Stimulated activated CD8-positive, alpha-beta memory T cell treated with anti-CD3 and anti-CD28 coated beads, Interleukin-7, amount 100 ng/mL, for 24 hours (primary cell): Measurements from ENCODE around the gene FGF21.
"Not testable (repeated sequence)": the region's sequence is repeated elsewhere in the genome, so short reads cannot be mapped to it uniquely, and the experiment has no call there.

Source experiments
- DNase-seq: peaks from one replicate; pipeline ENCODE4 v3.0.0-alpha.2; 2020; ENCODE audit warnings: low read depth

FGF21 gene

DNA sequence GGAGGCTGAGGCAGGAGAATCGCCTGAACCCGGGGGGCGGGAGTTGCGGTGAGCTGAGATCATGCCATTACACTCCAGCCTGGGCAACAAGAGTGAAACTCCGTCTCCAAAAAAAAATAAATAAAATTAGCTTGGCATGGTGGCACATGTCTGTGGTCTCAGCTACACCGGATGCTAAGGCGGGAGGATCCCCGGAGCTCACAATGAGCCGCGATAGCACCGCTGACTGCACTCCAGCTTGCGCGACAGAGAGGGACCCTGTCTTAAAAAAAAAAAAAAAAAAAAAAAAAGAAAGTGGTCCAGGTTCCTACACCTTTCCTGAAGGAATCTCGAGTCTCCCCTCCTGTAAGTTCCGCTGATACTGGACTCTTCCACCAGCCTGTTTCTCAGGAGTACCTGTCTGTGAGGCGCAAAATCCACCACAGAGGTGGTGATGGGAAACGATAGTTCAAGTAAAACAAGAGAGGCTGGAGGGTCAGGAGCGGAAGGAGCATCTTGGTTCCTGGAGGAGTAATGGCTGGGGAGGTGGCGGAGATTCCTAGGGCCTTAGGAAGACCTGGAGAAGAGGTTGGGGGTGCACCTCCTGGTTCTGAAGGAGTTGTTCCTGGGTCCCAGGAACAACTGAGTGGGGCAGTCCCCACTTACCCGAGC lies 3.4 kb upstream of the FGF21 start:
- DNase-seq, result no peak

DNA sequence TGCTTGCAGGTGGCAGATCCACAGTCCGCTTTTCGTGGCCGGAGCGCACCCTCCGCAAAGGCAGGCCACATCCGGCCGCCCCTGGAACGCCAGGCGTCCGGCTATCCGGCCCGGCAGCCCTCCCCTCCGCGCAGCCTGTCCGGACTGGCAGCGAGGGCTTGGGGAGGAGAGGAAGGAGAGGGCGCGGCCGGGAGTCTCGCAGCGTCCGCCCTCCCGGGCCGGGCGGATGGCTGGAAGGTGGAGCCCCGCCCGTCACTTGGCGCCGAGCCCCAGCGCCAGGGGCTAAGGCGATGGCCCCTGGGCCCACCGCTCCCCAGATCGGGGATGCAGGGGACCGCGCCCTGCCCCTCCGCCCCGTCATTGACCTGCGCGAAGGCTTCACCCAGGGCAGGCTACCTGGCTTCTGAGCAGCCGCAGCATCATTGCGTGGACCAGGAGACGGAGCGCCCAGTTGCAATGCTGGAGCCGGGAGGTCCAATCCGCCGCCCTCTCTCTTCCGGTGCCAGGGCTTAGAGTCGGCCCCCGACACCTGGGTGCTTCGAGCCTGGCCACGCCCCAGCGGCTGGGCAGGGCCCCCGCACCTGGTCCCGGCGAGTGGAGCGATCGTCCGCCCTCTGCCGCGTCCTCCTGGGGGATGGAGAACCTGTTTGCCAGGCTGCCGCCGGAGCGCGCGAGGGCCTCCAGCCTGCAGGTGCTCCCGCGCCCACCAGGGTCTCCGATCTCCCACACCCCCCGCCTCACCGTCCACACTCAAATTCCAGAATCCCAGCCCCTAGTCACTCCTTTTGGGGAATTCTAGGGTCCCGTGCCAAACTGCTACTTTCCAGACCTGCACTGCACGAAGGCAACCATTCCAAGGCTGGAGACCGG lies 2.6 kb upstream of the FGF21 start, which contains the start of gene FUT1:
Gene FUT1 (minus strand): TSS at position 146 of the 870 bp plus-strand sequence. CDS start 1,360 bp downstream, outside the sequence.
- no peak for DNase-seq

DNA sequence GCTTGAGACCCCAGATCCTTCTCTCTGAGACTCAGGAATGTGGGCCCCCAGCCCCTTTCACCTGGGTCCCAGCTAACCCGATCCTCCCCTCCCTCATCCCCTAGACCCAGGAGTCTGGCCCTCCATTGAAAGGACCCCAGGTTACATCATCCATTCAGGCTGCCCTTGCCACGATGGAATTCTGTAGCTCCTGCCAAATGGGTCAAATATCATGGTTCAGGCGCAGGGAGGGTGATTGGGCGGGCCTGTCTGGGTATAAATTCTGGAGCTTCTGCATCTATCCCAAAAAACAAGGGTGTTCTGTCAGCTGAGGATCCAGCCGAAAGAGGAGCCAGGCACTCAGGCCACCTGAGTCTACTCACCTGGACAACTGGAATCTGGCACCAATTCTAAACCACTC lies 463 bp downstream of the FGF21 start:
- DNase-seq, result no peak

DNA sequence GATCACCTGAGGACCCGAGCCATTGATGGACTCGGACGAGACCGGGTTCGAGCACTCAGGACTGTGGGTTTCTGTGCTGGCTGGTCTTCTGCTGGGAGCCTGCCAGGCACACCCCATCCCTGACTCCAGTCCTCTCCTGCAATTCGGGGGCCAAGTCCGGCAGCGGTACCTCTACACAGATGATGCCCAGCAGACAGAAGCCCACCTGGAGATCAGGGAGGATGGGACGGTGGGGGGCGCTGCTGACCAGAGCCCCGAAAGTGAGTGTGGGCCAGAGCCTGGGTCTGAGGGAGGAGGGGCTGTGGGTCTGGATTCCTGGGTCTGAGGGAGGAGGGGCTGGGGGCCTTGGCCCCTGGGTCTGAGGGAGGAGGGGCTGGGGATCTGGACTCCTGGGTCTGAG lies 888 bp downstream of the FGF21 start:
- no peak for DNase-seq

DNA sequence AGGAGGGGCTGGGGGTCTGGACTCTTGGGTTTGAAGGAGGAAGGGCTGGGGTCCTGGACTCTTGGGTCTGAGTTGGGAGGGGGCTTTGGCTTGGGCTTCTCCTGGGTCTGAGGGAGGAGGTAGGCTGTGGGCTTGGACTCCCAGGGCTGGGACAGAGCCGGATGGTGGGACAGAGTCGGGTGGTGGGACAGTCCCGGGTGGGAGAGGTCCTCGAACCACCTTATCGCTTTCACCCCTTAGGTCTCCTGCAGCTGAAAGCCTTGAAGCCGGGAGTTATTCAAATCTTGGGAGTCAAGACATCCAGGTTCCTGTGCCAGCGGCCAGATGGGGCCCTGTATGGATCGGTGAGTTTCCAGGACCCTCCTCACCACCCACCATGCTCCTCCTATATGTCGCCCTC lies 1.4 kb downstream of the FGF21 start:
- DNase-seq, result no peak

DNA sequence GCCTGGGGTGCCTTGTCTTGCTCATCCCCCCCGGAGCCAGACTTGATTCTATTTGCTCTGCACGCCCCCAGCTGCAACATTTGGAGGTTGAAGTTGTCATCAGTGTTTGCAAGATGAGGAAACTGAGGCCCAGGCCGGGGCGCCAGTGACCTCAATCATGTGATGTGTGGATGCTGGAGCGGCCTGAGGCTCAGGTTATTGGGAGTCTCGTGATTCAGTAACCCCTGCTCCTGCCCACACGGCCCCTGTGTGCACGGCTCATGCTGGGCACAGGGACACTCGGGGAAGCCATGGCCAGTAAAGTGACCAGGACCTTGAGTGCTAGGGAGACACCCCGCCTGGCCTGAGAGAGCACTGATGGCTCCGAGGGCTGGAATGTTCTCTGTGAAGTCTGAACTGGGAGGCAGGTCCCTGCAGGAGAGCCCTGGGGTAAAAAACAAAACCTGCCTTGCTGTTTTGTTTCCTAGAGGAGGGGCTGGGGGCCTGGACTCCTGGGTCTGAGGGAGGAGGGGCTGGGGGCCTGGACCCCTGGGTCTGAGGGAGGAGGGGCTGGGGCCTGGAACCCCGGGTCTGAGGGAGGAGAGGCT lies 1.9 kb downstream of the FGF21 start:
- no peak for DNase-seq

DNA sequence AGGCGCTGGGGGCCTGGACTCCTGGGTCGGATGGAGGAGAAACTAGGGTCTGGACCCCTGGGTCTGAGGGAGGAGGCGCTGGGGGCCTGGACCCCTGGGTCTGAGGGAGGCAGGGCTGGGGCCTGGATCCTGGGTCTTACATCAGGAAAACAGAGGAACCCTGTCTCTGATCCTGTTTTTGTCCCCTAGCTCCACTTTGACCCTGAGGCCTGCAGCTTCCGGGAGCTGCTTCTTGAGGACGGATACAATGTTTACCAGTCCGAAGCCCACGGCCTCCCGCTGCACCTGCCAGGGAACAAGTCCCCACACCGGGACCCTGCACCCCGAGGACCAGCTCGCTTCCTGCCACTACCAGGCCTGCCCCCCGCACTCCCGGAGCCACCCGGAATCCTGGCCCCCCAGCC lies 2.4 kb downstream of the FGF21 start:
- no peak for DNase-seq

DNA sequence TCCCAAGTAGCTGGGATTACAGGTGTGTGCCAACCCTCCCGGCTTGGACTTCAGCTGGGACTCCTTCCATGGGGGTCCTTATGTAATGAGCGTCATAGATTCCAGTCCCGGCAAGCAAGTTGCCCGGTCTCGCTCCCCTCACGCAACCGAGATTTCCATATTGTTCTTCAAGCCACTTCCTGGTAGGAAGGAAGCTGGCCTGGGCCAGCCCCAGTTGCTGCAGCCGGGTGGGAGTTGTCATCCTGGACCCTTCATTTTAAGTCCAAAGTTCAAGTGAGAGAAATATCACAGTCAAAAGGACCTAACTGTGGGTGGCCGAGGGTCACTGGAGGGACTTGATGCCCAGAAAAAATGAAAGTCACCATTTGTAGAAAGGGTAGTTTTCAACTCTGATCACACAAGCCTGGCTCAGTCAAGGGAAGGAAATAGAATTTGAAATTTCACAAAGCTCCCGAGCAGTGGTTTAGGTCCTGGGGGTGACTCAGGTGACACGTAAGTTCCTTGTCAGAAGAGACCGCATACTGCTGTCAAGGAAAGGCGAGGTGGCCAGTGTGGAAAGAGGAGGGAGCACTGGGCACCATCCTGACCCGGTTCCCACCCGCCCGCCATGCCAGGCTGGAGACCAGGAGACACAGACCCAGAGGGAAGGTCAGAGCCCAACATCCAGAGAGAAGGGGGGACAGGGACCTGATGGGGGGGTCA lies 5.3 kb downstream of the FGF21 start:
- DNase-seq, result no peak

DNA sequence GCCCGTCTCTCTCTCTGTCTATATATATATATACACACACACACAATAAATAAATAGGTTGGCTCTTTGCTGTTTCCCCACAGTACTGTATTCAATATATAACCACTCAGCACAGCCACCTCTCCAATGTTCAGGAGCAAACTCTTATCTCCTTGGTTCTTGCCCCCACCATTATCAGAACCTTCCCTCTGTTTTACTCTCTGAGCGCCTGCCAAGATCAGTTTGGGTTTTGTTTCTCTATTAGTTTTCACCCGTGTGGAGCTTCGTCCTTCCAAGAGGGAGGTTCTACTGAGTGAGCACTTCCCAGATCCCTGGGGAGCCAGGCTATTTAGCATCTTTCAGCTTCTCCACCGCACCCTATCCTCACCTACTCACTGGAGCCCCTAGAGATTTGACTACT lies 10.5 kb downstream of the FGF21 start:
- not testable (repeated sequence) for DNase-seq

DNA sequence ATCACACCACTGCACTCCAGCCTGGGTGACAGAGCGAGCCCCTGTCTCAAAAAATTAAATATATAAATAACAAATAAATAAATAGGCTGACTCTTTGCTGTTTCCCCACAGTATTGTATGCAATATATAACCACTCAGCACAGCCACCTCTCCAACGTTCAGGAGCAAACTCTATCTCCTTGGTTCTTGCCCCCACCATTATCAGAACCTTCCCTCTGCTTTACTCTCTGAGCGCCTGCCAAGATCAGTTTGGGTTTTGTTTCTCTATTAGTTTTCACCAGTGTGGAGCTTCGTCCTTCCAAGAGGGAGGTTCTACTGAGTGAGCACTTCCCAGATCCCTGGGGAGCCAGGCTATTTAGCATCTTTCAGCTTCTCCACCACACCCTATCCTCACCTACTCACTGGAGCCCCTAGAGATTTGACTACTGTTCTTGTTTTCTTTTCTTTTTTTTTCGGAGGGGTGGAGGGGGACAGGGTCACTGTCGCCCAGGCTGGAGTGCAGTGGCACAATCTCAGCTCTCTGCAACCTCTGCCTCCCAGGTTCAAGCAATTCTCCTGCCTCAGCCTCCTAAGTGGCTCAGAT lies 12.9 kb downstream of the FGF21 start:
- DNase-seq, result not testable (repeated sequence)

DNA sequence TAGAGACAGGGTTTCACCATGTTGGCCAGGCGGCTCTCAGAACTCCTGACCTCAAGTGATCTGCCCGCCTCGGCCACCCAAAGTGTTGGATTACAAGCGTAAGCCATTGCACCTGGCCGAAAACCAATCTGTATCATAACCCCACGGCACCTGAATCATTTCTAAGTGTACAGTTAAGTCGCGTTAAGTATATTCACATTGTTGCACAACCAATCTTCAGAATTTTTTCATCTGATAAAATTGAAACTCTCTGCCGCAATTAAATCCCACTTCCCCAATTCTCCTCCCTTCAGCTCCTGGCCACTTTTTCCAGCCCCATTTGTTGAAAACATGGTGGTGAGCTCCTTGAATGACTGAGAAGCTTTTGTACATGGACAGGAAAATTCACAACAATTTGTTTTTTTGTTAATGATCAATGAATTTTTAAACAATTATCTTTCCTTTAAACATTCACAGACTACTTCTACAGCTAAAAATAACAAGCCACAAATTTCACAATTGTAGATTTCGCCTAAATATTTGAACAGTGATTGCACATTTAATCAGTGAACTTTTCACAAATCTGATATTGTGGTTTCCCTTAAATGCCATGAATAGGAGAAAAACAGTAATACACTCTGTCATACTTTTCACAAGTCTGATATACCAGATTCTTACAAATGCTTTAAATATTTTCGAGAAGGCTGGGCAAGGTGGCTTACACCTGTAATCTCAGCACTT lies 13.8 kb downstream of the FGF21 start:
- DNase-seq, result no peak

DNA sequence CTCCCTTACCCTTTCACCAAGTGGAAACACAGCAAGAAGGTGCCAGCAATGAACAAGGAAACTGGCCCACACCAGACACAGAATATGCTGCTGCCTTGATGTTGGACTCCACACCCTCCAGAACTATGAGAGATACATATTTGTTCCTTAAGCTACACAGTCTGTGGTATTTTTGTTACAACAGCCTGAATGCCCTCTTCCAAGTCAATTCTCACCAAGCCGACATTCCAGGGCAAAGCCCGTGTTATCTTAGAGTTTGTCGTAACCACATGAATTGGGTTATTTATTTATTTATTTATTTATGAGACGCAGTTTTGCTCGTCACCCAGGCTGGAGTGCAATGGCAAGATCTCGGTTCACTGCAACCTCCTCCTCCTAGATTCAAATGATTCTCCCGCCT lies 14.9 kb downstream of the FGF21 start:
- no peak for DNase-seq

DNA sequence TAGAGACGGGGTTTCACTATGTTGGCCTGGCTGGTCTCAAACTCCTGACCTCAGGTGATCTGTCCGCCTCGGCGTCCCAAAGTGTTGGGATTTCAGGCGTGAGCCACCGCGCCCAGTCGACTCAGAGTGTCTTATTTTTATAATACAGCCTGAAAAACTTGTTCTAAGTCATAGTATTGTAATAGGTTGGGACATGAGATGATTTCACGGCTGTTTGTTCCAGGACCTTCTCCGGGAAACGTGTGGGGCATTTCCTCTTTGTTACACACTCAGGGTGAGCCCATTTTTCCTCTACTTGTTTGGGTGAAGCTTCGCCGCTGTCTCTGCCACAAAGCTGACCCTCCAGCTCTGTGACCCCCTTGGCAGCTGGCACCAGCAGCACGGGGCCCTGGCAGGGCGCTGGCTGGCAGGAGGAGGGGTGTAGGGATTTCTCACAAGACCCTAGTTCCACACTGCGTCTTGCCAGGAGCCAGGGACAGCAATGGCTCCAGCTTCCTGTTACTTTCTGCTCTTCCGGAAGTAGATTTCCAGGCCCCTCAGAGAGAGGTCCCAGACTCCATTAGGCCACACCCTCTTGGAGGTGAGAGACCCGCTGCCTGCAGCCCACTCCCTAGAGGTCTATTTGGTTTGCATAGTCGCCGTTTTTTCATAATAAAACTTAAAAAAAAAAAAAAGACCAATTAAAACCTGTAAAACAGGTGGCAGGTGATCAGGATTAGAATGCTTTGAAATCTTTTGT lies 15.6 kb downstream of the FGF21 start:
- no peak for DNase-seq

DNA sequence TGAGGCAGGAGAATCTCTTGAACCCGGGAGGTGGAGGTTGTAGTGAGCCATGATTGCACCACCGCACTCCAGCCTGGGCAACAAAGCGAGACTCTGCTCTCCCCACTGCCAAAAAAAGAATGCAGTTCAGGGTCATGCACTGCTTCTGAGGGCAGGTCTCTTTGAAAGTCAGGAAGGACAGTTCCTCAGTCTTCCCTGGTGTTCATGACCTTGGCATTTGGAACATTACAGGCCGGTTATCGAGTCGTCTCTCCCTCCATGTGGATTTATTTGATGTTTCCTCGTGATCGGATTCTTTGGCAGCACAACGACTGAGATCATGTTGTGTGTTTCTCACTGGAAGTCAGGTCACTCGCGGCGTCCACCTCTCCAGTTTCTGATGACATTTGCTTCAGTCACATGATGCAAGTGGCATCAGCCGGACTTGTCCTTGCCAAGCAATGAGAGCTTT lies 17.2 kb downstream of the FGF21 start:
- DNase-seq, result no peak

DNA sequence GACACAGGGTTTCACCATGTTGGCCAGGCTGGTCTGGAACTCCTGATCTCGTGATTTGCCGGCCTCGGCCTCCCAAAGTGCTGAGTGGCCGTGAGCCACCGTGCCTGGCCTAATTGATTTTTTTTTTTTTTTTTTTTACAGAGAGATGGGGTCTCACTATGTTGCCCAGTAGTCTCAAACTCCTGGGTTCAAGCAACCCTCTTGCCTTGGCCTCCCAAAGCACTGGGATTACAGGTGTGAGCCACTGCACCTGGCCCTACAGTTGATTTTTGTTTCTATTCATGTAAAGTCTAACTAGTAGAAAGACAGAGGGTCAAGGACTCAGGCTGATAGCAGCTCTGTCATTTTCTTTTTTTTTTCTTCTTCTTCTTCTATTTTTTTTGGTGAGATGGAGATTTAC lies 21.8 kb downstream of the FGF21 start:
- DNase-seq, result no peak

DNA sequence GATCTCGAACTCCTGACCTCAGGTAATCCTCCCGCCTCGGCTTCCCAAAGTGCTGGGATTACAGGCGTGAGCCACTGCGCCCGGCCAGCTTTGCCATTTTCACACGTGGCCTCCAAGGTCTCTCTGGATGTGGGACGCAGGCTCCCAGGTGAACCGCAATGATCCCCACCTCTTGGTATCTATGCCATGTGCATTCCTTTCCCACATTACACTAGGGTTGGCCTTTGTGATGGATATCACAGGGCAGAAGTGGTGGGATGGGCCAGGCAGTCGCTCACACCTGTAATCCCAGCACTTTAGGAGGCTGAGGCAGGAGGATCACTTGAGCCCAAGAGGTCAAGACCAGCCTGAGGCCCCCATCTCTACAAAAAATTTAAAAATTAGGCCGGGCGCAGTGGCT lies 22.4 kb downstream of the FGF21 start:
- no peak for DNase-seq

DNA sequence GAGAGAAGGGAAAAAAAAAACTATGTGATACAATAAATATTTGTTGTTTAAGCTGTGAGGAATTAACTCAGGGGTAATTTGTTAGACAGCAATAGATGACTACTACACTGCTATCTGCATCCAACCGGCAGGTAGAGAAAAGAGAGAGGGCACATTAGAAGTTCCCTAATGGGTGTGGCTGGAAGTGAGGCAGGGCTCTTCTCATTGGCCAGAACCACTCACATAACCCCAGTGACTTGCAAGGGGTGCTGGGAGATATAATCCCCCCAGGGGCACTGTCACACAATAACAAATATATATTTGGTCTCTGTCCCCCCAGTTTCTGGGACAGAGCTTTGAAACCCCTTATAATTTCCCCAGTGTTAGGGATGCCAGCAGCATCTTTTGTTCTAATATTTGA lies 24.3 kb downstream of the FGF21 start:
- no peak for DNase-seq

DNA sequence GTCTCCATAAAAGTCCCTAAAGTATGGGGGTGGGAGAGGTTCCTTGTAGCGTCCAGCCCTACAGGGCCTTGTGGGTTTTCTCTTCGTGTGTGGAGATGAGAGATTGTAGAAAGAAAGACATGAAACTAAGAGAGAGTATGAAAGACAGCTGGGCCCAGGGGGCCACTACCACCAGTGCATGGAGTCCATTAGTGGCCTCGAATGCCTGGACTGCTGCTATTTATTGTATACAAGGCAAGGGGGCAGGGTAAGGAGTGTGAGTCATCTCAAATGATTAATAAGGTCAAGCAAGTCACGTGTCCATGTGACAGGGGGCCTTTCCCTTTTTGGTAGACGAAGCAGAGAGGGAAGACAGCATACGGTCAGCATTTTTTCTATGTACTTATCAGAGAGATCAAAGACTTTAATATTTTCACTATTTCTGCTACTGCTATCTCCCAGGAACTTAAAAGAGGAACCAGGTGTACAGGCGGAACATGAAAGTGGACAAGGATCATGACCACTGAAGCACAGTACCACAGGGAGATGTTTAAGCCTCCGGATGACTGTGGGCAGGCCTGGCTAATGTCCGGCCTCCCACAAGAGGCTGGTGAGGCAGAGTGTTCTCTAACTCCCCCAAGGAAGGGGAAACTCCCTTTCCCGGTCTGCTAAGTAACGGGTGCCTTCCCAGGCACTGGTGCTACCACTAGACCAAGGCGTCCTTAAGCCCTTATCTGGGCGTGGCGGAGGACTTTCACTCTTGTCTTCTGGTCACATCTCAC lies 25.5 kb downstream of the FGF21 start:
- no peak for DNase-seq

DNA sequence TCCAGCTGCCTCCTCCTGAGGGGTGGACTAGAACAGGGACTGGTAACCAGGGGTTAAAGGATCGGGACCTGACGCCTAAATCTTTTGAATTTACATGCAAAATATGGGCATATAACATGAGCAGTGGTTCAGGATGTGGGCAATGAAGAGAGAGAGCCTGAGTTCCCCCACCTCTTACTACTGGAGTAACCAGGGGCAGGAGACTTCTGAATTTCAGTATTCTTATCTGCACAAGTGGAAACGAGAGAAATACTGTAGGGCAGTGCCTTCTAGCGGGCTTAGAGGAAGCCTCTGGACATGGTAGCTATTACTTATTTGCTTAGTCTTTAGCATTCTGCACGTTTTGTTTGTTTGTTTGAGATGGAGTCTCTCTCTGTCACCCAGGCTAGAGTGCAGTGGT lies 29.2 kb downstream of the FGF21 start:
- no peak for DNase-seq

DNA sequence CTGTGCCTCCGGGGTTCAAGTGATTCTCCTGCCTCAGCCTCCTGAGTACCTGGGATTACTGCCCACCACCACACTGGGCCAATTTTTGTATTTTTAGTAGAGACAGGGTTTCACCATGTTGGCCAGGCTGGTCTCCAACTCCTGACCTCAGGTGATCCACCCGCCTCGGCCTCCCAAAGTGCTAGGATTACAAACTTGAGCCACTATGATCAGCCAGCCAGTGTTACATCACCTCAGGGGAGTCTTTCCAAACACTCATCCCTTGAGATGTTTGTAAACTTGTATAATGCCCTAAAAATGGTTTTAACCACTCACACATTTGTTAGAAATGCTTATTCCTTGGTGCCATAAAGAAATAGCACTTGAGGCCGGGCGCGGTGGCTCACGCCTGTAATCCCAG lies 31.1 kb downstream of the FGF21 start:
- DNase-seq, result not testable (repeated sequence)
